Panc1 (cell line): ENCODE measurements around the gene B4GALT1.

ENCODE experiments used
- POLR2AphosphoS5 ChIP-seq: IDR thresholded peaks from 2 replicates; pipeline ENCODE4 v1.6.1; 2012; ENCODE audit warnings: mild to moderate bottlenecking, low read depth, low read length, moderate library complexity
- SIN3A ChIP-seq: IDR thresholded peaks from 2 replicates; pipeline ENCODE4 v1.6.1; 2012; ENCODE audit warnings: low read depth, mild to moderate bottlenecking, low read length, moderate library complexity, borderline replicate concordance; ENCODE audit not compliant: insufficient read depth
- TCF7L2 ChIP-seq: IDR thresholded peaks from 2 replicates; pipeline ENCODE4 v1.6.1; 2011; ENCODE audit warnings: mild to moderate bottlenecking, low read depth, low read length, inconsistent platforms
- TF ChIP-seq, protein P1 (sequence below): fragments of 450-650 bp; IDR thresholded peaks from 2 replicates; pipeline ENCODE4 v1.5.1; 2017; ENCODE audit warnings: mild to moderate bottlenecking
- TF ChIP-seq, protein P2 (sequence below), 2 experiments: IDR thresholded peaks; 2 replicates each; pipeline ENCODE4 v1.6.1; 2011 to 2012; ENCODE audit warnings: low read depth in 2 of 2, control low read depth in 1 of 2, low read length in 1 of 2, mild to moderate bottlenecking in 1 of 2, moderate library complexity in 1 of 2; ENCODE audit not compliant: insufficient read depth in 1 of 2

DNA sequence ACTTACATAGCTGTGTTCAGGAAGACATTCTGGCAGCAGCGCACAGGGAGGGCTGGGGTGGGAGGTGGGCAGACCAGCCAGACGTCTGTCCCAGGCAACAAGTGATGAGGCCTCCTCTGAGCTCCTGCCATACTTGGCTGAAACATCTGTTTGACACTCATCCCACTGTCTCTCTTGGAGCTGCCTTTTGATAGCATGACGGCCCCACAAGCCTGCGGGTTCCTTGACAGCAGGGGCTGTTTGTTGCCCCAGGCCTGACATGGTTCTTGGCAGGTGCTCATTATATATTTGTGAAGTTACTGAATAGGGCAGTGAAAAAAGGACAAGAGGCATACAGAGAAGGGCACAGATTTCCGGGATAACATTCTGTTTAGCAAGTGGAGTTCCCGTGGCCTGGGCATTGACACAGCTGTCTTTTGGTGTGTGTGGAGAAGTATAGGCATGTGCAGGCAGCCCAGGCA is 22.2 kb upstream of the B4GALT1 start:
- TF ChIP-seq, protein P1, sequence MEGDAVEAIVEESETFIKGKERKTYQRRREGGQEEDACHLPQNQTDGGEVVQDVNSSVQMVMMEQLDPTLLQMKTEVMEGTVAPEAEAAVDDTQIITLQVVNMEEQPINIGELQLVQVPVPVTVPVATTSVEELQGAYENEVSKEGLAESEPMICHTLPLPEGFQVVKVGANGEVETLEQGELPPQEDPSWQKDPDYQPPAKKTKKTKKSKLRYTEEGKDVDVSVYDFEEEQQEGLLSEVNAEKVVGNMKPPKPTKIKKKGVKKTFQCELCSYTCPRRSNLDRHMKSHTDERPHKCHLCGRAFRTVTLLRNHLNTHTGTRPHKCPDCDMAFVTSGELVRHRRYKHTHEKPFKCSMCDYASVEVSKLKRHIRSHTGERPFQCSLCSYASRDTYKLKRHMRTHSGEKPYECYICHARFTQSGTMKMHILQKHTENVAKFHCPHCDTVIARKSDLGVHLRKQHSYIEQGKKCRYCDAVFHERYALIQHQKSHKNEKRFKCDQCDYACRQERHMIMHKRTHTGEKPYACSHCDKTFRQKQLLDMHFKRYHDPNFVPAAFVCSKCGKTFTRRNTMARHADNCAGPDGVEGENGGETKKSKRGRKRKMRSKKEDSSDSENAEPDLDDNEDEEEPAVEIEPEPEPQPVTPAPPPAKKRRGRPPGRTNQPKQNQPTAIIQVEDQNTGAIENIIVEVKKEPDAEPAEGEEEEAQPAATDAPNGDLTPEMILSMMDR: no peak
- no peak for TF ChIP-seq SIN3A
- TF ChIP-seq, protein P2, sequence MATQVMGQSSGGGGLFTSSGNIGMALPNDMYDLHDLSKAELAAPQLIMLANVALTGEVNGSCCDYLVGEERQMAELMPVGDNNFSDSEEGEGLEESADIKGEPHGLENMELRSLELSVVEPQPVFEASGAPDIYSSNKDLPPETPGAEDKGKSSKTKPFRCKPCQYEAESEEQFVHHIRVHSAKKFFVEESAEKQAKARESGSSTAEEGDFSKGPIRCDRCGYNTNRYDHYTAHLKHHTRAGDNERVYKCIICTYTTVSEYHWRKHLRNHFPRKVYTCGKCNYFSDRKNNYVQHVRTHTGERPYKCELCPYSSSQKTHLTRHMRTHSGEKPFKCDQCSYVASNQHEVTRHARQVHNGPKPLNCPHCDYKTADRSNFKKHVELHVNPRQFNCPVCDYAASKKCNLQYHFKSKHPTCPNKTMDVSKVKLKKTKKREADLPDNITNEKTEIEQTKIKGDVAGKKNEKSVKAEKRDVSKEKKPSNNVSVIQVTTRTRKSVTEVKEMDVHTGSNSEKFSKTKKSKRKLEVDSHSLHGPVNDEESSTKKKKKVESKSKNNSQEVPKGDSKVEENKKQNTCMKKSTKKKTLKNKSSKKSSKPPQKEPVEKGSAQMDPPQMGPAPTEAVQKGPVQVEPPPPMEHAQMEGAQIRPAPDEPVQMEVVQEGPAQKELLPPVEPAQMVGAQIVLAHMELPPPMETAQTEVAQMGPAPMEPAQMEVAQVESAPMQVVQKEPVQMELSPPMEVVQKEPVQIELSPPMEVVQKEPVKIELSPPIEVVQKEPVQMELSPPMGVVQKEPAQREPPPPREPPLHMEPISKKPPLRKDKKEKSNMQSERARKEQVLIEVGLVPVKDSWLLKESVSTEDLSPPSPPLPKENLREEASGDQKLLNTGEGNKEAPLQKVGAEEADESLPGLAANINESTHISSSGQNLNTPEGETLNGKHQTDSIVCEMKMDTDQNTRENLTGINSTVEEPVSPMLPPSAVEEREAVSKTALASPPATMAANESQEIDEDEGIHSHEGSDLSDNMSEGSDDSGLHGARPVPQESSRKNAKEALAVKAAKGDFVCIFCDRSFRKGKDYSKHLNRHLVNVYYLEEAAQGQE (IDR thresholded peaks at IDR 0.05; ENCODE audit: insufficient read depth in 1 of 2, low read depth in 2 of 2, low read length in 1 of 2): no peak
- no peak for TF ChIP-seq POLR2AphosphoS5
- no peak for TF ChIP-seq TCF7L2
